Measurements from ENCODE around the gene EPB41L1. TPM values are rescaled to one million over a fixed set of nuclear protein-coding genes. Genes with fewer than 3 reads are reported as not detected.

The EPB41L1 gene
- total RNA-seq, 1 experiment from 2014 or later = 6.0 TPM

- DNase-seq (ENCODE audit: low read depth, low spot score) = no peak
Observed at GRCh38 chr20:36203861-36204260, 49.3 kb downstream of the EPB41L1 start.

GRCh38 chr20:36205026-36205425 lies 50.5 kb downstream of the EPB41L1 start:
- in situ Hi-C loops (cut with HindIII; ENCODE audit: low pct_unique_long_range_greater_than_20kb, low sequenced_read_pairs) = no loop called here
- DNase-seq (ENCODE audit: low read depth, low spot score) = no peak

More at GRCh38 chr20:36203861-36204260, 49.3 kb downstream of the EPB41L1 start:
- in situ Hi-C loops (cut with HindIII; ENCODE audit: low pct_unique_long_range_greater_than_20kb, low sequenced_read_pairs) = no loop called here

GRCh38 chr20:36206068-36206467 lies 51.5 kb downstream of the EPB41L1 start:
- no peak for DNase-seq (ENCODE audit: low read depth, low spot score)
- in situ Hi-C loops (cut with HindIII; ENCODE audit: low pct_unique_long_range_greater_than_20kb, low sequenced_read_pairs) = no loop called here

GRCh38 chr20:36206641-36207040 lies 52.1 kb downstream of the EPB41L1 start:
- in situ Hi-C loops (cut with HindIII; ENCODE audit: low pct_unique_long_range_greater_than_20kb, low sequenced_read_pairs) = no loop called here
- DNase-seq (ENCODE audit: low read depth, low spot score) = no peak

GRCh38 chr20:36207602-36208001 lies 53.1 kb downstream of the EPB41L1 start:
- no peak for DNase-seq (ENCODE audit: low read depth, low spot score)
- in situ Hi-C loops (cut with HindIII; ENCODE audit: low pct_unique_long_range_greater_than_20kb, low sequenced_read_pairs) = no loop called here

- DNase-seq (ENCODE audit: low read depth, low spot score) = no peak
- in situ Hi-C loops (cut with HindIII; ENCODE audit: low pct_unique_long_range_greater_than_20kb, low sequenced_read_pairs) = no loop called here
Observed at GRCh38 chr20:36208257-36208656, 53.7 kb downstream of the EPB41L1 start.

GRCh38 chr20:36210436-36211021 lies 56.0 kb downstream of the EPB41L1 start:
- peak; percentile 21 for DNase-seq (ENCODE audit: low read depth, low spot score)
- in situ Hi-C loops (cut with HindIII; ENCODE audit: low pct_unique_long_range_greater_than_20kb, low sequenced_read_pairs) = no loop called here

- no peak for DNase-seq (ENCODE audit: low read depth, low spot score)
- in situ Hi-C loops (cut with HindIII; ENCODE audit: low pct_unique_long_range_greater_than_20kb, low sequenced_read_pairs) = no loop called here
Observed at GRCh38 chr20:36213362-36213761, 58.8 kb downstream of the EPB41L1 start.

- DNase-seq (ENCODE audit: low read depth, low spot score) = peak; percentile 74
- in situ Hi-C loops (cut with HindIII; ENCODE audit: low pct_unique_long_range_greater_than_20kb, low sequenced_read_pairs) = no loop called here
Observed at GRCh38 chr20:36214684-36215256, 60.2 kb downstream of the EPB41L1 start.

- in situ Hi-C loops (cut with HindIII; ENCODE audit: low pct_unique_long_range_greater_than_20kb, low sequenced_read_pairs) = no loop called here
- no peak for DNase-seq (ENCODE audit: low read depth, low spot score)
Observed at GRCh38 chr20:36215778-36216177, 61.2 kb downstream of the EPB41L1 start.

GRCh38 chr20:36216314-36217025 lies 61.9 kb downstream of the EPB41L1 start:
- DNase-seq (ENCODE audit: low read depth, low spot score) = no peak
- in situ Hi-C loops (cut with HindIII; ENCODE audit: low pct_unique_long_range_greater_than_20kb, low sequenced_read_pairs) = no loop called here

- in situ Hi-C loops (cut with HindIII; ENCODE audit: low pct_unique_long_range_greater_than_20kb, low sequenced_read_pairs) = no loop called here
- peak; percentile 18 for DNase-seq (ENCODE audit: low read depth, low spot score)
Observed at GRCh38 chr20:36217226-36217625, 62.7 kb downstream of the EPB41L1 start.

- in situ Hi-C loops (cut with HindIII; ENCODE audit: low pct_unique_long_range_greater_than_20kb, low sequenced_read_pairs) = no loop called here
- no peak for DNase-seq (ENCODE audit: low read depth, low spot score)
Observed at GRCh38 chr20:36218380-36219064, 64.0 kb downstream of the EPB41L1 start.

GRCh38 chr20:36219671-36220220 lies 65.2 kb downstream of the EPB41L1 start:
- no peak for DNase-seq (ENCODE audit: low read depth, low spot score)
- in situ Hi-C loops (cut with HindIII; ENCODE audit: low pct_unique_long_range_greater_than_20kb, low sequenced_read_pairs) = no loop called here

- DNase-seq (ENCODE audit: low read depth, low spot score) = no peak
- in situ Hi-C loops (cut with HindIII; ENCODE audit: low pct_unique_long_range_greater_than_20kb, low sequenced_read_pairs) = no loop called here
Observed at GRCh38 chr20:36225666-36226065, 71.1 kb downstream of the EPB41L1 start.

- in situ Hi-C loops (cut with HindIII; ENCODE audit: low pct_unique_long_range_greater_than_20kb, low sequenced_read_pairs) = no loop called here
- no peak for DNase-seq (ENCODE audit: low read depth, low spot score)
Observed at GRCh38 chr20:36228770-36229169, 74.2 kb downstream of the EPB41L1 start.

GRCh38 chr20:36230019-36230418 lies 75.5 kb downstream of the EPB41L1 start:
- in situ Hi-C loops (cut with HindIII; ENCODE audit: low pct_unique_long_range_greater_than_20kb, low sequenced_read_pairs) = no loop called here
- no peak for DNase-seq (ENCODE audit: low read depth, low spot score)

- in situ Hi-C loops (cut with HindIII; ENCODE audit: low pct_unique_long_range_greater_than_20kb, low sequenced_read_pairs) = no loop called here
- no peak for DNase-seq (ENCODE audit: low read depth, low spot score)
Observed at GRCh38 chr20:36231331-36231730, 76.8 kb downstream of the EPB41L1 start.
